Ishikawa (cell line): Measurements from ENCODE around the gene NCK2.
A peak's percentile ranks its signal among the peaks of the same experiment; 100 is the strongest.

Experiments
- CEBPB ChIP-seq: IDR thresholded peaks from 2 replicates; pipeline ENCODE4 v1.6.1; 2012
- CREB1 ChIP-seq: IDR thresholded peaks from 2 replicates; pipeline ENCODE4 v1.6.1; 2012; ENCODE audit warnings: low read depth
- EGR1 ChIP-seq: IDR thresholded peaks from 2 replicates; pipeline ENCODE4 v1.6.1; 2012
- EP300 ChIP-seq: IDR thresholded peaks from 2 replicates; pipeline ENCODE4 v1.6.1; 2012; ENCODE audit warnings: borderline replicate concordance
- FOXM1 ChIP-seq: IDR thresholded peaks from 2 replicates; pipeline ENCODE4 v1.6.1; 2012; ENCODE audit warnings: low read depth, borderline replicate concordance
- MAX ChIP-seq: IDR thresholded peaks from 2 replicates; pipeline ENCODE4 v1.6.1; 2012
- NFIC ChIP-seq: IDR thresholded peaks from 2 replicates; pipeline ENCODE4 v1.6.1; 2012
- RAD21 ChIP-seq: IDR thresholded peaks from 2 replicates; pipeline ENCODE4 v1.6.1; 2012; ENCODE audit warnings: low read depth
- REST ChIP-seq: IDR thresholded peaks from 2 replicates; pipeline ENCODE4 v1.6.1; 2012; ENCODE audit warnings: low read depth, mild to moderate bottlenecking
- TAF1 ChIP-seq: IDR thresholded peaks from 2 replicates; pipeline ENCODE4 v1.6.1; 2012; ENCODE audit warnings: low read depth, mild to moderate bottlenecking
- TCF12 ChIP-seq: IDR thresholded peaks from 2 replicates; pipeline ENCODE4 v1.6.1; 2012; ENCODE audit warnings: low read depth
- TEAD4 ChIP-seq: IDR thresholded peaks from 2 replicates; pipeline ENCODE4 v1.6.1; 2012
- USF1 ChIP-seq: IDR thresholded peaks from 2 replicates; pipeline ENCODE4 v1.6.1; 2012
- YY1 ChIP-seq: IDR thresholded peaks from 2 replicates; pipeline ENCODE4 v1.6.1; 2012; ENCODE audit warnings: low read depth
- ZBTB7A ChIP-seq: IDR thresholded peaks from 2 replicates; pipeline ENCODE4 v1.6.1; 2012; ENCODE audit warnings: low read depth

Gene NCK2

GRCh38 chr2:105785095-105785847 is 40.6 kb downstream of the NCK2 start:
- TF ChIP-seq YY1 (no peak), NFIC (peak; percentile 56; the same call in 1 of the 2 replicates)

- TF ChIP-seq USF1 (no peak), MAX (no peak), REST (no peak), RAD21 (no peak), FOXM1 (no peak), EP300 (no peak), NFIC (no peak), TAF1 (no peak), TEAD4 (no peak), CEBPB (no peak)
Measured at GRCh38 chr2:105786231-105787230, 41.8 kb downstream of the NCK2 start.

- TF ChIP-seq NFIC (no peak), EP300 (no peak), USF1 (no peak), FOXM1 (no peak), RAD21 (no peak), ZBTB7A (no peak), CEBPB (no peak), MAX (no peak), REST (no peak), EGR1 (no peak), TCF12 (no peak), TAF1 (no peak), CREB1 (no peak), YY1 (no peak), TEAD4 (no peak)
Measured at GRCh38 chr2:105787376-105788318, 42.9 kb downstream of the NCK2 start.

- TF ChIP-seq CEBPB: no peak
- TF ChIP-seq TAF1: no peak
- no peak for TF ChIP-seq REST
- no peak for TF ChIP-seq USF1
- no peak for TF ChIP-seq TCF12
- no peak for TF ChIP-seq RAD21
- no peak for TF ChIP-seq TEAD4
- TF ChIP-seq NFIC: no peak
- TF ChIP-seq YY1: no peak
- TF ChIP-seq EP300: no peak
- TF ChIP-seq EGR1: no peak
- no peak for TF ChIP-seq MAX
- no peak for TF ChIP-seq FOXM1
- TF ChIP-seq CREB1: no peak
- no peak for TF ChIP-seq ZBTB7A
Measured at GRCh38 chr2:105788670-105789290, 44.1 kb downstream of the NCK2 start.
